ENCODE measurements around the gene SPTBN4.
"Not testable (repeated sequence)": the region's sequence is repeated elsewhere in the genome, so short reads cannot be mapped to it uniquely, and the experiment has no call there.

Gene SPTBN4

DNA sequence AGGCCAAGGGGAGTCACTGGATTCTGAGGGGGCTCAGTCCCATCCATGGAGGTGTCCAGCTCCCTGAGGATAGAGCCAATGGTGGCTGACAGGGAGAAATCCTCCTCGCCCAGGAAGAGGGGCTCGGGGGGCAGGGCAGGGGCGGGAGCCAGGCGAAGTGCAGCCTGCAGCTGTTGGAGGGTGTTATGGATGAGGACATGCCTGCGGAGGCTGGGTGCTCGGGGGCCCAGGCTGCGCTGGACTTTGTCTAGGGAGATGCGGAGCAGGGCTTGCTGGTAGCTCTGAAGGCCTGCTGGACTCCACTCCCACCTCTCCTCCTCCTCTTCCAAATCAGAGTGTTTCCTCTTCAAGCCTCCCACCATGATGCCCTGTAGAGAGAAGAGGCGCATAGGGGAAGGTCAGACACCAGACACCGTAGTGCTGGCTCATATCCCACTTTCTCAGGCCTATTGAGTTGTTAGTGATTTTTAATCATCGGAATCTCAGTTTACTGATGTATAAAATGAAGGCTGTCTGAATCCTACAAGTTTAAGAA, 25.0 kb upstream of the SPTBN4 start:
- DNase-seq (ENCODE audit: low read depth) = no peak

GRCh38 chr19:40442328-40443130, 24.3 kb upstream of the SPTBN4 start:
- DNase-seq (ENCODE audit: low read depth) = no peak

- peak; percentile 95 for DNase-seq (ENCODE audit: low read depth)
Observed at GRCh38 chr19:40443131-40443999, 23.4 kb upstream of the SPTBN4 start.

DNA sequence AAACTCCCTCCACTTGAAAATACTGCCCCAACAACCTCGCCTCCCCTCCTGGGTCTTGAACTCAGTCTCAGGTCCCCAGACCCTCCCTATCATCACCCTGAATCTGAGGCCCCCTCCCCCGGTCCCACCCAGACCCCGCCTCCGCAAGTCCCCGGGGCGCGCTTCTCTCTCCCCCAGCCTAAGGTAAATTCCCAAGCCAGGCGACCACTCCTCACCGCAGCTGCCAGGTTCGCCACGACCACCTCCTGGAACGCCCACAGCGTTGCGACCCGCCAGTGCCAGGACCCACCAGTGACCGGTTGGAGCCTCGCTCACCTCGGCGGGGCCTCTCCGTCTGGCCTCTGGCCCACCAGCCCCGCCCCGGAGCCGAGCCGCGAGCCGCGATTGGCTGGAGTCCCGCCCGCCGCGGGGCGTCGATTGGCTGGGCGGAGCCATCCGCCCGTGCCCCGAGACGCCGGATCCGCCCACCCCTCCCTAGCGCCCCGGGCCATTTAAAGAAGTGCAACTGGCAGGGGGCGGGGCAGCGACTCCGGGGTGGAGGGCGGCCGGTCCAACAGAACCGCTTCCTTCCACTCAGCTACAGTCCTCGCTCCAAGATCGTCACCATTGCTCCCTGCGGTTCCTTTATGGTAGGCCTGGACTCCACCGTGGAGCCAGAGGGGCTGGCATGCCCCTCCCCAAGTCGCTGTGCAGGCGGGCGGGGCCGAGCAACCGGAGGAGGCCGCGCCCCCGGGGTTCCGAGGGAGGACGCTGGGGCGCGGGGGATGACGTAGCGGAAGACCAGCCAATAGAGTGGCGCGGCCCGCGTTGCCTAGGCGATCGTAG, 22.6 kb upstream of the SPTBN4 start, which contains the start of gene SERTAD3:
Gene SERTAD3 (minus strand): TSS at position 336 of the 825 bp plus-strand sequence. CDS start 2,255 bp downstream, outside the sequence.
- peak; percentile 92 for DNase-seq (ENCODE audit: low read depth)

GRCh38 chr19:40444825-40445312, 21.9 kb upstream of the SPTBN4 start:
- DNase-seq (ENCODE audit: low read depth) = no peak

DNA sequence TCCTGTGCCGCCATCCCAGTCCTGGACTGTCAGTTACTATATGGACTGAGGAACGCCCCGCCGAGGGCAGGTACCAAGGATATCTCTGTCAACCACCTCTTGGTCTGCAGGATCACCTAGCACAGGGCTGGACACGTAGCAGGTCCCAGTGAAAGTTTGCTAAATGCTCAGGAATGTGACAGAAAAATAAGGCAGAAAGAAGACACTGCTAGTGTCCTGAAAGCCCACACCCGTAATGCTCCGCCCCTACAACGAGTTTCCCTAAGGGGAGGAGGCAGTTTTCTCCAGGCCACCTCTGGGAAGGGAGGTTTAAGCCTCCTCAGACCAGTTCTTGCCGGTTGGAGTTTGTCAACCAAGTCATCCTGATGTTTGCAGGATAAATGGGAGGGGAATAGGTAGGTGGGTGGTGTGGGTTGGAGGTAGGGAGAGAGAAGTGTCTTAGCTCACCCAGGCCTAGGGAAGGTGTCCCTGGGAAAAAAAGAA, 21.0 kb upstream of the SPTBN4 start:
- DNase-seq (ENCODE audit: low read depth) = no peak

- no peak for DNase-seq (ENCODE audit: low read depth)
Observed at GRCh38 chr19:40446263-40446784, 20.5 kb upstream of the SPTBN4 start.

DNA sequence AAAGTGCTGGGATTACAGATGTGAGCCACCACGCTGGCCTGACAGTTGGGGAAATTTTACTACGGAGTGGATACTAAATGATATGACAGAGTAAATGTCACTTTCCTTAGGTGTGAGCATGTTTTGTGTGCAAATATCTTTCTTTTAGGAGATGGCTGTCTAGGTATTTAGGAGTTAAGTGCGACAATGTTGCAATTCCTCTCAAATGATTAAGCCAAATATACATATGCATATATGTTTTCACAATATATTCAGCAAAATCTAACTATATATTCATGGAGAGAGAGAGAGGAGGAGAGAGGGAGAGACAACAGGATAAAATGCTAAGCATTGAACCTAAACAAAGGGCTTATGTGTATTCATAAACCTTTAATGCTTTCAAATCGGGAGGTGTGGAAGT, 17.3 kb upstream of the SPTBN4 start:
- no peak for DNase-seq (ENCODE audit: low read depth)

DNA sequence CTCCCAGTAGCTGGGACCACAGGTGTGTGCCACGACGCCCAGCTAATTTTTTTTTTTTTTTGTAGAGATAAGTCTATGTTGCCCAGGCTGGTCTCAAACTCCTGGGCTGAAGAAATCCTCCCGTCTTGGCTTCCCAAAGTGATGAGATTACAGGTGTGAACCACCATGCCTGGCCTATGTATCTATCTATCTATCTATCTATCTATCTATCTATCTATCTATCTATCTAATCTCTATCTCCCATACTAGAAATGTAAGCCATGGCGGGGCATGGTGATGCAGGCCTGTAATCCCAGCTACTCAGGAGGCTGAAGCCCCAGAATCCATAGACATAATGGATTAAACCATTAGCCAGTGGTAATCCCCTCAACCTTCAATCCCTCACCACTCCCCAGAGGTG, 16.1 kb upstream of the SPTBN4 start:
- no peak for DNase-seq (ENCODE audit: low read depth)

- DNase-seq (ENCODE audit: low read depth) = no peak
Observed at GRCh38 chr19:40452016-40452415, 14.8 kb upstream of the SPTBN4 start.

- no peak for DNase-seq (ENCODE audit: low read depth)
Observed at GRCh38 chr19:40453151-40453735, 13.6 kb upstream of the SPTBN4 start.

DNA sequence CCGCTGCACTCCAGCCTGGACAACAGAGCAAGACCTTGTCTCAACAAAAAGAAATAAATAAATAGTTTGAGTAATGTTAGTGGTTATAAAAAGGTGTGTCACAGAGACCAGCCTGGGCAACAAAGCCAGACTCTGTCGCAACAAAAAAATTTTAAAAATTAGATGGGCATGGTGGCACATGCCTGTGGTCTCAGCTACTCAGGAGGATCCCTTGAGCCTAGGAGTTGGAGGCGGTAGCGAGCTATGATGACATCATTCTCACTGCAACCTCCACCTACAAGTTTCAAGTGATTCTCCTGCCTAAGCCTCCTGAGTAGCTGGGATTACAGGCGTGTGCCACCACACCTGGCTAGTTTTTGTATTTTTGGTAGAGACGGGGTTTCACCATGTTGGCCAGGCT, 12.9 kb upstream of the SPTBN4 start:
- not testable (repeated sequence) for DNase-seq (ENCODE audit: low read depth)

DNA sequence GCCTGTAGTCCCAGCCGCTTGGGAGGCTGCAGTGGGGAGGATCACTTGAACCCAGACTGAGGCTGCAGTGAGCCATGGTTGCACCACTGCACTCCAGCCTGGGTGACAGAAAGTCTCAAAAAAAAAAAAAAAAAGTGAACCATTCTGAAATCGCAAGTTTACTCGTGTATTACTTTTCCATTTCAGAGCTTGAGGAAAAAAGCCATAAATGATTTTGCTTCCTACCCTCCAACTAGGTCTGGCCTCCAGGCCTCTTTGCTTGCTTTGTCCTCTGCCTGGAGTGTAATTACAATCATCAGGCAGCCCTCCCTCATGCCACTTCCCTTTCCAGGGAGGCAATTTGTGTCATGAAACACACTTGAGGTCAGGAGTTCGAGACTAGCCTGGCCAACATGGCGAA, 9.8 kb upstream of the SPTBN4 start:
- no peak for DNase-seq (ENCODE audit: low read depth)

DNA sequence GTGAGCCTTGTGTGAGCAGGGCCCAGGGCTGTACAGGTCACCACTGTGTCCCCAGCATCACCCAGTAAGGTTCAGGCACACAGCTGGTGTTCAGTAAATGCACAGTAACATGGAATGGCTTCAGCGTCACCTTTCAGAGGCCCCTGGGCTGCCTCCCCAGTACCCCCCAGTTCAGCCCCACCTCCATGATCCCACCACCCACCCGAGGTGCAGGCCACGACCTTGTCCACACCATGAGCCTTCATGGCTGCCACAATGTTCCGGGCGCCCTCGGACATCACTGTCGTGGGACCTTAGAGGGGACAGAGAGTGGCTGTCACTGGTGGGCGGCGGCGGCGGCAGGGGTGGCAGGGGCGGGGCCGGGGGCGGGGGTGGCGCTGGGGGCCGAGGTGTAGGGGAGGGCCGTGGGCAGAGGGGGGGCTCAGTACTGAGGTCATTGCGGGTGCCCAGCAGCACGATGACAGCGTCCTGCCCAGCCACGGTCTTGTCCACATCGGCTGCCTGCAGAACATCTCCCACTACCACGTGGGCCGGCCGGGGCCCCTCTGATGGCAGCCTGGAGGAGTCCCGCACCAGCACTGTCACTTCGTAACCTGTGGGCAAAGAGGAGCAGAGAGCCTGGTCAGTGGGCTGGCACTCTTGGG, 8.7 kb upstream of the SPTBN4 start:
- DNase-seq (ENCODE audit: low read depth) = no peak

- no peak for DNase-seq (ENCODE audit: low read depth)
Observed at GRCh38 chr19:40458597-40458974, 8.2 kb upstream of the SPTBN4 start.

- DNase-seq (ENCODE audit: low read depth) = no peak
Observed at GRCh38 chr19:40460185-40460584, 6.6 kb upstream of the SPTBN4 start.

DNA sequence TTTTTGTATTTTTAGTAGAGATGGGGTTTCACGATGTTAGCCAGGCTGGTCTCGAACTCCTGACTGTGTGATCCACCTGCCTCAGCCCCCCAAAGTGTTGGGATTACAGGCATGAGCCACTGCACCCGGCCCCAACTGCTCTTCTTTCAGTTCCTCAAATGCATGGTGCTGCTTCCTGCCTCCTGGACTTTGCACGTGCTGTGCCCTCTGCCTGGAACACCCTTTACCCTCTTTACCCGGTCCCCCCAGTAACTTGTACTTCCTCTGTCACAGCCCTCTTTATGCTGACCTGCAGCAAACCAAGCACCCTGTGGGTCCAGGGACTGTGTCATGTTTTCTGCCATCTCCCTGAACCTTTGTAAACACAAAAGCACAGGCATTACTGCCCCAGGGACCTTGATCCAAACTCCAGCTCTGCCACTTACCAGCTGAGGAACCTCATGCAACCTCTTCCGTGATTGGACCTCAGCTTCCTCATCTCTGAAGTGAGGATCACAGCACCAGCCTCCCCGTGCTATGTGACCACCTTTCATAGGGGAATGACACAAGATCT, 5.1 kb upstream of the SPTBN4 start:
- DNase-seq (ENCODE audit: low read depth) = no peak

DNA sequence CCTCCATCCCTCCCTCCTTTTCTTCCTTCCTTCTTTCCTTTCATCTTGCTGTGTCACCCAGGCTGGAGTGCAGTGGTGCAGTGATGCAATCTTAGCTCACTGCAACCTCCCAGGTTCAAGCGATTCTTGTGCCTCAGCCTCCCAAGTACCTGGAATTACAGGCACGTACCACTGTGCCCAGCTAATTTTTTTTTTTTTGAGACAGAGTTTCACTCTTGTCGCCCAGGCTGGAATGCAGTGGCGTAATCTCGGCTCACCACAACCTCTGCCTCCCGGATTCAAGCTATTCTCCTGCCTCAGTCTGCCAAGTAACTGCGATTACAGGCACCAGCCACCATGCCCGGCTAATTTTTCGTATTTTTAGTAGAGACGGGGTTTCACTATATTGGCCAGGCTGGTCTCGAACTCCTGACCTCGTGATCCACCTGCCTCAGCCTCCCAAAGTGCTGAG, 3.2 kb upstream of the SPTBN4 start:
- DNase-seq (ENCODE audit: low read depth) = not testable (repeated sequence)

- DNase-seq (ENCODE audit: low read depth) = peak; percentile 64
Observed at GRCh38 chr19:40464059-40465024, 2.5 kb upstream of the SPTBN4 start.

Measured in stimulated activated CD8-positive, alpha-beta memory T cell treated with anti-CD3 and anti-CD28 coated beads, Interleukin-7, amount 100 ng/mL, for 24 hours (primary cell).